ENCODE results near the gene TMEM181. TPM values are rescaled to one million over a fixed set of nuclear protein-coding genes. Genes with fewer than 3 reads are reported as not detected.

Gene TMEM181
- polyA plus RNA-seq, 2 of the 4 experiments (the other 2 are of a cell fraction): 11.6 to 21.1 TPM

DNA sequence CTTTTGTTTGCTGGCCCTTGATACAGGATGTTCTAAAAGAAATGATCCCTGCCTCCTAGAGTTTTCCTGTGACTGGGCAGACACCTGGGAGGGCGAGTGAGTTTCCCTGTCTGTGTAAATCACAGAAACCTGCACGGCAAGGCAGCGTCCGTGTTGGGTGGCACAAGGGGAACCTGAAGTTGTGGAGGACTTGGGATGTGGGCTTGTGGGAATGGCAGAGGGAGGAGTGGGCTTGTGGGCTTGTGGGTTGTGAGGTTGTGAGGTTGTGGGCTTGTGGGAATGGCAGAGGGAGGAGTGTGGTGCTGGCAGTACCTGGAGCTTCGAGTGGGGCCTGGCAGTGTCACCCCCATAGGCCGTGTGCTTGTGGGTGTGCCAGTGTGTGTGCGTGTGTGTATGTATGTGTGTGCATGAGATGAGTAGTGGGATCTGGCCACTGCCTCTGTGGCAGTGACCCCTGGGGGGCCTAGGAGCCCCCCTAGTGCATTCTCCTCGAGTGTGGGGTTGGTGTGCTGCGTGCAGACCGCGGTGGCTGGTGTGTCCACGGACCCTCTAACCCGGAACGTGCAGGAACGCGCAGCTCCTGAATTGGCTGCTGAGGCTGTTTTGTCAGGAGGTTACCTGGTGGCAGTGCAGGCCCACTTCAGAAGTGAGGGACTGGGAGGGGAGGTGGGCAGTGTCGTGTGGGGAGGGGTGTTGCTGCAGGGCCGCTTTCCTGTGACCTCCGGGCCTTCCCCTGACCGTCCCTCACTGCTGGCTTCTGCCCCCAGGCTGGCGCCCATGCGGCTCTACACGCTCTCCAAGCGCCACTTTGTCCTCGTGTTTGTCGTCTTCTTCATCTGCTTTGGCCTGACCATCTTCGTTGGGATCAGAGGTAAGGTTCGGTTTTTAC, 13.0 kb downstream of the TMEM181 start:
- Histone ChIP-seq H3K4me3 (no peak overlapping the region), H3K4me1 (no peaks in the 10 kb centered on the region), H3K9me3 (no peaks in the 10 kb centered on the region), H3K4me2 (no peak overlapping the region), H3K27ac (no peak overlapping the region)
- POLR2A ChIA-PET: no interaction called here
- FAIRE-seq: no peak
- CTCF ChIA-PET: interaction anchor here (1.2 kb wide), 1 partner anchor 19 kb away, joined by 3 read pairs; no protein-coding TSS in a partner anchor
- DNase-seq (ENCODE audit: low read depth in 1 of 2, low spot score in 1 of 2): no peak
- no peak for ATAC-seq
- WGBS (ENCODE audit: missing lambda C conversion rate): 93% methylated on average over 27 of the region's 28 CpGs
- no peak for TF ChIP-seq KDM1A (IDR thresholded peaks at IDR 0.05; ENCODE audit: low read depth)
- no peak for TF ChIP-seq MAFK (IDR thresholded peaks at IDR 0.05; ENCODE audit: partially characterized antibody)
- no peak for TF ChIP-seq RFX5 (IDR thresholded peaks at IDR 0.05)
- no peak for TF ChIP-seq FOSB (CRISPR knock-in tag; IDR thresholded peaks at IDR 0.05)
- no peak for TF ChIP-seq NFE2L2 (conservative IDR thresholded peaks at IDR 0.05; ENCODE audit: low read length)
- no peak for TF ChIP-seq EHF (CRISPR knock-in tag; IDR thresholded peaks at IDR 0.05)
- TF ChIP-seq, protein P1, sequence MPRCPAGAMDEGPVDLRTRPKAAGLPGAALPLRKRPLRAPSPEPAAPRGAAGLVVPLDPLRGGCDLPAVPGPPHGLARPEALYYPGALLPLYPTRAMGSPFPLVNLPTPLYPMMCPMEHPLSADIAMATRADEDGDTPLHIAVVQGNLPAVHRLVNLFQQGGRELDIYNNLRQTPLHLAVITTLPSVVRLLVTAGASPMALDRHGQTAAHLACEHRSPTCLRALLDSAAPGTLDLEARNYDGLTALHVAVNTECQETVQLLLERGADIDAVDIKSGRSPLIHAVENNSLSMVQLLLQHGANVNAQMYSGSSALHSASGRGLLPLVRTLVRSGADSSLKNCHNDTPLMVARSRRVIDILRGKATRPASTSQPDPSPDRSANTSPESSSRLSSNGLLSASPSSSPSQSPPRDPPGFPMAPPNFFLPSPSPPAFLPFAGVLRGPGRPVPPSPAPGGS (IDR thresholded peaks at IDR 0.05): no peak
- no peak for TF ChIP-seq FOXS1 (CRISPR knock-in tag; IDR thresholded peaks at IDR 0.05)
- TF ChIP-seq EHMT2 (IDR thresholded peaks at IDR 0.05; ENCODE audit: low read depth): no peak
- TF ChIP-seq ZFP36 (IDR thresholded peaks at IDR 0.05; ENCODE audit: borderline replicate concordance, partially characterized antibody): no peak
- TF ChIP-seq, protein P2, sequence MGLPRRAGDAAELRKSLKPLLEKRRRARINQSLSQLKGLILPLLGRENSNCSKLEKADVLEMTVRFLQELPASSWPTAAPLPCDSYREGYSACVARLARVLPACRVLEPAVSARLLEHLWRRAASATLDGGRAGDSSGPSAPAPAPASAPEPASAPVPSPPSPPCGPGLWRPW (IDR thresholded peaks at IDR 0.05): no peak
- TF ChIP-seq JUN (IDR thresholded peaks at IDR 0.05): no peak

DNA sequence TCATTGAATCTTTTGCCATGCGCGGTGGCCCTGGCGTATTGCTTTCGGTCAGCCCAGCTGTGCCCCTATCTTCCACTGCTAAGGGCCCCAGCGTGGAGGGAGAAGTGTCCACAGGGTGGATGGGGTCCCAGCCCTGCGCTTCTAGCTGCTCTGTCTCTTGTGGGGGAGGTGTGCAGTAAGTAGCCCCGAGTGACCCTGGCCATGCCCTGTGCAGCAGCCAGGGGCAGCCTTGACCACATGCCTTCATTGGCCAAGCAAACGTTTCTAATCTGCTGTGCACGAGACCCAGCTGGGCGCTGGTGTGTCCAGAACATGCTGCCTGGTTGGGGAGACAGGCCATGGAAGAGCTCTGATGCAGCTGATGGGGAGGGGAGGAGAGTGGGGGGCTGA, 13.6 kb downstream of the TMEM181 start:
- ATAC-seq: no peak
- no peak for FAIRE-seq
- no peak for DNase-seq (ENCODE audit: low read depth in 1 of 2, low spot score in 1 of 2)
- 90% methylated on average over 9 of the region's 10 CpGs for WGBS (ENCODE audit: missing lambda C conversion rate)
- H3K27ac ChIP-seq: no peak overlapping the region
- TF ChIP-seq KDM1A (IDR thresholded peaks at IDR 0.05; ENCODE audit: low read depth) (no peak), ZNF302 (CRISPR knock-in tag; IDR thresholded peaks at IDR 0.05) (no peak), SMC3 (IDR thresholded peaks at IDR 0.05) (no peak), FOSL2 (IDR thresholded peaks at IDR 0.05) (no peak), FOSL2 (CRISPR knock-in tag; IDR thresholded peaks at IDR 0.05) (no peak), TP53 (CRISPR knock-in tag; IDR thresholded peaks at IDR 0.05) (no peak), JUNB (IDR thresholded peaks at IDR 0.05) (no peak), ZFP36 (IDR thresholded peaks at IDR 0.05; ENCODE audit: borderline replicate concordance, partially characterized antibody) (no peak), NFE2L2 (conservative IDR thresholded peaks at IDR 0.05; ENCODE audit: low read length) (no peak), EHF (CRISPR knock-in tag; IDR thresholded peaks at IDR 0.05) (no peak)
- TF ChIP-seq, protein P3, sequence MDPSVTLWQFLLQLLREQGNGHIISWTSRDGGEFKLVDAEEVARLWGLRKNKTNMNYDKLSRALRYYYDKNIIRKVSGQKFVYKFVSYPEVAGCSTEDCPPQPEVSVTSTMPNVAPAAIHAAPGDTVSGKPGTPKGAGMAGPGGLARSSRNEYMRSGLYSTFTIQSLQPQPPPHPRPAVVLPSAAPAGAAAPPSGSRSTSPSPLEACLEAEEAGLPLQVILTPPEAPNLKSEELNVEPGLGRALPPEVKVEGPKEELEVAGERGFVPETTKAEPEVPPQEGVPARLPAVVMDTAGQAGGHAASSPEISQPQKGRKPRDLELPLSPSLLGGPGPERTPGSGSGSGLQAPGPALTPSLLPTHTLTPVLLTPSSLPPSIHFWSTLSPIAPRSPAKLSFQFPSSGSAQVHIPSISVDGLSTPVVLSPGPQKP (IDR thresholded peaks at IDR 0.05; ENCODE audit: low read depth, low read length): no peak
- TF ChIP-seq, protein P1 (IDR thresholded peaks at IDR 0.05): no peak
- no peaks in the 10 kb centered on the region for H3K9me3 ChIP-seq
- CTCF ChIA-PET: no interaction called here
- POLR2A ChIA-PET: no interaction called here
- H3K4me2 ChIP-seq: no peak overlapping the region
- no peaks in the 10 kb centered on the region for H3K4me1 ChIP-seq
- no peak overlapping the region for H3K4me3 ChIP-seq

DNA sequence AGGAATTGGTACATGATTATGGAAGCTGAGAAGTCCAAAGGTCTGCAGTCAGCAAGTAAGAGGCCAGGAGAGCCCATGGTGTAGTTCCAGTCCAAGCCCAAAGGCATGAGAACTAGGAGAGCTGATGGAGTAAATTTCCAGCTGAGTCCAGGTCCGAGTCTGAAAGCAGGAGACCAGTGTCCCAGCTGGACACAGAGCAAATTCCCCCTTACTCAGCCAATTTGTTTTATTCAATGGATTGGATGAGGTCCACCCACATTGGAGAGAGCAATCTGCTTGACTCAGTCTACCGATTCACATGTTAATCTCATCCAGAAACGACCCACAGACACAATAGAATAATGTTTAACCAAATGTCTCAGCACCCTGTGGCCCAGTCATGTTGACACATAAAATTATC, 14.9 kb downstream of the TMEM181 start:
- FAIRE-seq (no peak), DNase-seq (ENCODE audit: low read depth in 1 of 2, low spot score in 1 of 2) (no peak), ATAC-seq (no peak)
- TF ChIP-seq FOSL2 (IDR thresholded peaks at IDR 0.05) (no peak), FOSL2 (CRISPR knock-in tag; IDR thresholded peaks at IDR 0.05) (no peak), RNF2 (IDR thresholded peaks at IDR 0.05; ENCODE audit: borderline replicate concordance, low read depth) (no peak), JUNB (IDR thresholded peaks at IDR 0.05) (no peak), MAZ (IDR thresholded peaks at IDR 0.05; ENCODE audit: borderline replicate concordance, low read depth, low read length) (no peak), EP300 (IDR thresholded peaks at IDR 0.05) (no peak), SREBF2 (IDR thresholded peaks at IDR 0.05) (no peak)
- TF ChIP-seq, protein P4, sequence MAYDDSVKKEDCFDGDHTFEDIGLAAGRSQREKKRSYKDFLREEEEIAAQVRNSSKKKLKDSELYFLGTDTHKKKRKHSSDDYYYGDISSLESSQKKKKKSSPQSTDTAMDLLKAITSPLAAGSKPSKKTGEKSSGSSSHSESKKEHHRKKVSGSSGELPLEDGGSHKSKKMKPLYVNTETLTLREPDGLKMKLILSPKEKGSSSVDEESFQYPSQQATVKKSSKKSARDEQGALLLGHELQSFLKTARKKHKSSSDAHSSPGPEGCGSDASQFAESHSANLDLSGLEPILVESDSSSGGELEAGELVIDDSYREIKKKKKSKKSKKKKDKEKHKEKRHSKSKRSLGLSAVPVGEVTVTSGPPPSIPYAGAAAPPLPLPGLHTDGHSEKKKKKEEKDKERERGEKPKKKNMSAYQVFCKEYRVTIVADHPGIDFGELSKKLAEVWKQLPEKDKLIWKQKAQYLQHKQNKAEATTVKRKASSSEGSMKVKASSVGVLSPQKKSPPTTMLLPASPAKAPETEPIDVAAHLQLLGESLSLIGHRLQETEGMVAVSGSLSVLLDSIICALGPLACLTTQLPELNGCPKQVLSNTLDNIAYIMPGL (CRISPR knock-in tag; IDR thresholded peaks at IDR 0.05; ENCODE audit: borderline replicate concordance): no peak
- TF ChIP-seq, protein P5, sequence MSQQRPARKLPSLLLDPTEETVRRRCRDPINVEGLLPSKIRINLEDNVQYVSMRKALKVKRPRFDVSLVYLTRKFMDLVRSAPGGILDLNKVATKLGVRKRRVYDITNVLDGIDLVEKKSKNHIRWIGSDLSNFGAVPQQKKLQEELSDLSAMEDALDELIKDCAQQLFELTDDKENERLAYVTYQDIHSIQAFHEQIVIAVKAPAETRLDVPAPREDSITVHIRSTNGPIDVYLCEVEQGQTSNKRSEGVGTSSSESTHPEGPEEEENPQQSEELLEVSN (IDR thresholded peaks at IDR 0.05; ENCODE audit: borderline replicate concordance, low read depth): no peak
- Histone ChIP-seq H3K4me3 (no peak overlapping the region), H3K4me2 (no peak overlapping the region), H3K27ac (no peak overlapping the region), H3K9me3 (no peaks in the 10 kb centered on the region), H3K4me1 (no peaks in the 10 kb centered on the region)
- ChIA-PET CTCF (no interaction called here), POLR2A (no interaction called here)
- WGBS (ENCODE audit: missing lambda C conversion rate): 55% methylated on average over 3 of the region's 3 CpGs
